G401.6 (cell line): Measurements from ENCODE around the gene ST3GAL2.
A peak's percentile ranks its signal among the peaks of the same experiment; 100 is the strongest.

Experiments used
- FAIRE-seq: peaks from 2 replicates; lab custom pipeline; 2012; peaks lifted over from hg19 to GRCh38; lab: Jason Lieb, UNC

ST3GAL2 gene

GRCh38 chr16:70331588-70332358 lies 107.1 kb downstream of the ST3GAL2 start:
- peak; percentile 41 for FAIRE-seq

- FAIRE-seq = no peak
Measured at GRCh38 chr16:70331091-70331490, 107.8 kb downstream of the ST3GAL2 start.
